ENCODE results near the gene TRIM71.

Gene TRIM71

GRCh38 chr3:32886296-32886695 is 68.5 kb downstream of the TRIM71 start:
- no peak for TF ChIP-seq CTCF (conservative IDR thresholded peaks at IDR 0.05; ENCODE audit: control insufficient read depth, insufficient read depth, low read depth, low read length)
- DNase-seq (ENCODE audit: low read depth): no peak
- H3K4me3 ChIP-seq (ENCODE audit: control insufficient read depth, low read depth, low read length): no peak overlapping the region

GRCh38 chr3:32886911-32887310 is 69.1 kb downstream of the TRIM71 start:
- DNase-seq (ENCODE audit: low read depth): no peak
- H3K4me3 ChIP-seq (ENCODE audit: control insufficient read depth, low read depth, low read length): no peak overlapping the region
- no peak for TF ChIP-seq CTCF (conservative IDR thresholded peaks at IDR 0.05; ENCODE audit: control insufficient read depth, insufficient read depth, low read depth, low read length)

GRCh38 chr3:32888739-32889138 is 70.9 kb downstream of the TRIM71 start:
- TF ChIP-seq CTCF (conservative IDR thresholded peaks at IDR 0.05; ENCODE audit: control insufficient read depth, insufficient read depth, low read depth, low read length): no peak
- no peak overlapping the region for H3K4me3 ChIP-seq (ENCODE audit: control insufficient read depth, low read depth, low read length)
- no peak for DNase-seq (ENCODE audit: low read depth)

GRCh38 chr3:32890420-32891276 is 72.9 kb downstream of the TRIM71 start:
- no peak overlapping the region for H3K4me3 ChIP-seq (ENCODE audit: control insufficient read depth, low read depth, low read length)
- DNase-seq (ENCODE audit: low read depth): no peak
- TF ChIP-seq CTCF (conservative IDR thresholded peaks at IDR 0.05; ENCODE audit: control insufficient read depth, insufficient read depth, low read depth, low read length): no peak

GRCh38 chr3:32891365-32891764 is 73.6 kb downstream of the TRIM71 start:
- DNase-seq (ENCODE audit: low read depth): no peak
- no peak overlapping the region for H3K4me3 ChIP-seq (ENCODE audit: control insufficient read depth, low read depth, low read length)
- no peak for TF ChIP-seq CTCF (conservative IDR thresholded peaks at IDR 0.05; ENCODE audit: control insufficient read depth, insufficient read depth, low read depth, low read length)

- TF ChIP-seq CTCF (conservative IDR thresholded peaks at IDR 0.05; ENCODE audit: control insufficient read depth, insufficient read depth, low read depth, low read length): no peak
- no peak for DNase-seq (ENCODE audit: low read depth)
- no peak overlapping the region for H3K4me3 ChIP-seq (ENCODE audit: control insufficient read depth, low read depth, low read length)
Measured at GRCh38 chr3:32892625-32893598, 75.1 kb downstream of the TRIM71 start.
